CD14-positive monocyte (primary cell): ENCODE measurements around the gene WNT5A. TPM values are rescaled to one million over a fixed set of nuclear protein-coding genes. Genes with fewer than 3 reads are reported as not detected.
A peak's percentile ranks its signal among the peaks of the same experiment; 100 is the strongest.

Experiments used
- DNase-seq, 3 donors: peaks; one replicate each; pipeline ENCODE4 v3.0.0-alpha.2; 2011 to 2022
- H2AFZ ChIP-seq: 2 replicates; pipeline ENCODE4 v1.6.0; 2012; ENCODE audit warnings: mild to moderate bottlenecking, low read depth, low read length, inconsistent platforms; ENCODE audit not compliant: insufficient read depth, poor library complexity, severe bottlenecking
- H3K27ac ChIP-seq, 2 donors: 1 replicate in 1 of 2; 2 replicates in 1 of 2; pipeline ENCODE4 v1.5.1; 2012 to 2013; ENCODE audit warnings: low read length in 2 of 2, control low read depth in 1 of 2, inconsistent platforms in 1 of 2, low read depth in 1 of 2, mild to moderate bottlenecking in 1 of 2
- H3K27me3 ChIP-seq, 2 donors: one replicate each; pipeline versions ENCODE4 v1.6.0 to v1.6.1; 2011 to 2013; ENCODE audit warnings: low read length in 2 of 2; ENCODE audit not compliant: control insufficient read depth in 2 of 2, insufficient read depth in 2 of 2
- H3K36me3 ChIP-seq, 2 donors: replicated peaks in 1 of 2; 1 replicate in 1 of 2; 2 replicates in 1 of 2; pipeline versions ENCODE4 v1.5.1 to v1.6.1; 2012 to 2013; ENCODE audit warnings: low read length in 2 of 2, control low read depth in 1 of 2, inconsistent platforms in 1 of 2, mild to moderate bottlenecking in 1 of 2; ENCODE audit not compliant: insufficient read depth in 2 of 2, control insufficient read depth in 1 of 2
- H3K4me1 ChIP-seq, 2 donors: 1 replicate in 1 of 2; 2 replicates in 1 of 2; pipeline versions ENCODE4 v1.5.1 to v1.6.1; 2012 to 2013; ENCODE audit warnings: low read length in 2 of 2, control low read depth in 1 of 2, inconsistent platforms in 1 of 2, mild to moderate bottlenecking in 1 of 2, moderate library complexity in 1 of 2; ENCODE audit not compliant: insufficient read depth in 2 of 2, control insufficient read depth in 1 of 2
- H3K4me2 ChIP-seq: replicated peaks from 2 replicates; pipeline ENCODE3; 2012; ENCODE audit warnings: low read length, moderate library complexity, mild to moderate bottlenecking; ENCODE audit not compliant: poor library complexity, severe bottlenecking; ENCODE audit errors: extremely low read depth
- H3K4me3 ChIP-seq, 3 experiments: fragments of 200-600 bp in 1 of 3; sonication (generic) in 1 of 3; replicated peaks in 1 of 3; 1 replicate in 2 of 3; 2 replicates in 1 of 3; pipeline ENCODE4 v1.5.1; 2011 to 2013; ENCODE audit warnings: low read length in 3 of 3, mild to moderate bottlenecking in 3 of 3, control low read depth in 2 of 3, low read depth in 2 of 3, inconsistent platforms in 1 of 3, moderate library complexity in 1 of 3
- H3K79me2 ChIP-seq: 2 replicates; pipeline ENCODE4 v1.6.0; 2012; ENCODE audit warnings: mild to moderate bottlenecking, control low read depth, inconsistent platforms, low read length, moderate library complexity; ENCODE audit not compliant: insufficient read depth
- H3K9ac ChIP-seq: 2 replicates; pipeline ENCODE4 v1.6.0; 2017; ENCODE audit warnings: low read length, mild to moderate bottlenecking; ENCODE audit not compliant: insufficient read depth, poor library complexity, severe bottlenecking
- H3K9me3 ChIP-seq, 2 donors: replicated peaks in 1 of 2; 1 replicate in 1 of 2; 2 replicates in 1 of 2; pipeline versions ENCODE4 v1.5.1 to v1.6.1; 2012 to 2013; ENCODE audit warnings: low read length in 2 of 2, control low read depth in 1 of 2; ENCODE audit not compliant: control insufficient read depth in 1 of 2, insufficient read depth in 1 of 2
- H4K20me1 ChIP-seq: 2 replicates; pipeline ENCODE4 v1.6.0; 2012; ENCODE audit warnings: mild to moderate bottlenecking, low read length, control low read depth, moderate library complexity; ENCODE audit not compliant: insufficient read depth
- H3K27ac Mint-ChIP-seq, 7 donors: one replicate each; pipeline ENCODE4 v1.8.0; 2020; ENCODE audit warnings: mild to moderate bottlenecking in 7 of 7, mixed read lengths in 7 of 7, moderate library complexity in 6 of 7, inconsistent platforms in 2 of 7
- H3K27me3 Mint-ChIP-seq, 3 donors: one replicate each; pipeline ENCODE4 v1.8.0; 2021 to 2022; ENCODE audit warnings: low read depth in 3 of 3, mild to moderate bottlenecking in 3 of 3, mixed read lengths in 3 of 3, moderate library complexity in 3 of 3, inconsistent platforms in 1 of 3
- H3K36me3 Mint-ChIP-seq, 2 donors: one replicate each; pipeline ENCODE4 v1.8.0; 2020; ENCODE audit warnings: mixed read lengths in 2 of 2, inconsistent platforms in 1 of 2, mild to moderate bottlenecking in 1 of 2
- H3K4me1 Mint-ChIP-seq: one replicate; pipeline ENCODE4 v1.8.0; 2020; ENCODE audit warnings: mild to moderate bottlenecking, mixed read lengths
- H3K4me3 Mint-ChIP-seq, 2 donors: one replicate each; pipeline ENCODE4 v1.8.0; 2020; ENCODE audit warnings: mild to moderate bottlenecking in 2 of 2, mixed read lengths in 2 of 2, moderate library complexity in 1 of 2
- H3K9me3 Mint-ChIP-seq, 7 donors: one replicate each; pipeline ENCODE4 v1.8.0; 2020 to 2022; ENCODE audit warnings: mixed read lengths in 7 of 7, mild to moderate bottlenecking in 6 of 7, moderate library complexity in 6 of 7, inconsistent platforms in 2 of 7
- CTCF ChIP-seq: fragments of 200-600 bp; IDR thresholded peaks from one replicate; pipeline ENCODE4 v1.8.0; 2022; ENCODE audit warnings: antibody characterized with exemption, mild to moderate bottlenecking
- WGBS: methylation state at CpG from one replicate; pipeline ENCODE4 v1.1.5; 2013; ENCODE audit warnings: missing lambda C conversion rate; ENCODE audit not compliant: insufficient coverage; 5-methylcytosine and 5-hydroxymethylcytosine counted together
- intact Hi-C, 2 donors: fragments of 100-400 bp; cut with micrococcal nuclease; formaldehyde crosslinking; loops; one replicate each; pipeline versions ENCODE4 v1.15.0 to v1.15.1; 2023
- polyA plus RNA-seq, 3 donors: library from polyadenylated mRNA; depleted of rRNA in 1 of 3; unstranded in 2 of 3; stranded (reverse) in 1 of 3; fragments of 300-500 nt in 2 of 3; fragments of >200 nt in 1 of 3; fragmentation: Illumina TruSeq in 2 of 3; gene quantifications; 1 replicate in 2 of 3; 2 replicates in 1 of 3; pipeline ENCODE4 v1.2.3, GENCODE V29; 2012 to 2021

Gene WNT5A
- polyA plus RNA-seq, 3 donors = 0.01 to 0.03 TPM; not detected in 1

GRCh38 chr3:55471522-55472280 lies 15.4 kb downstream of the WNT5A start:
- Mint-ChIP-seq H3K9me3 (no peaks in the 10 kb centered on the region), H3K27ac (no peak overlapping the region), H3K4me1 (no peaks in the 10 kb centered on the region), H3K36me3 (no peaks in the 10 kb centered on the region), H3K4me3 (no peak overlapping the region), H3K27me3 (peaks cover 3 to 9% (median 9%) of the 10 kb centered on the region in 3 donors)
- H3K36me3 ChIP-seq = no peaks in the 10 kb centered on the region
- intact Hi-C loops = no loop called here
- H4K20me1 ChIP-seq = no peaks in the 10 kb centered on the region
- H3K9me3 ChIP-seq = no peaks in the 10 kb centered on the region
- no peak for DNase-seq
- WGBS = 85% methylated on average over 6 of the region's 8 CpGs
- H3K9ac ChIP-seq = no peak overlapping the region
- no peak overlapping the region for H3K4me3 ChIP-seq
- H3K79me2 ChIP-seq = no peaks in the 10 kb centered on the region
- H3K27ac ChIP-seq = no peak overlapping the region
- H3K4me2 ChIP-seq = no peak overlapping the region
- no peak for TF ChIP-seq CTCF
- peaks cover 0 to 2% of the 10 kb centered on the region in 2 donors for H3K27me3 ChIP-seq
- H2AFZ ChIP-seq = no peak overlapping the region
- H3K4me1 ChIP-seq = no peaks in the 10 kb centered on the region

- Histone ChIP-seq H3K4me3 (no peak overlapping the region), H4K20me1 (no peaks in the 10 kb centered on the region), H3K27me3 (peaks cover 0 to 2% of the 10 kb centered on the region in 2 donors), H3K4me2 (no peak overlapping the region), H3K27ac (no peak overlapping the region), H3K36me3 (no peaks in the 10 kb centered on the region), H3K9me3 (no peaks in the 10 kb centered on the region), H3K9ac (no peak overlapping the region), H2AFZ (no peak overlapping the region), H3K79me2 (no peaks in the 10 kb centered on the region), H3K4me1 (no peaks in the 10 kb centered on the region)
- no peaks in the 10 kb centered on the region for H3K36me3 Mint-ChIP-seq
- intact Hi-C loops = no loop called here
- no peak overlapping the region for H3K4me3 Mint-ChIP-seq
- peaks cover 5 to 9% (median 5%) of the 10 kb centered on the region in 3 donors for H3K27me3 Mint-ChIP-seq
- WGBS = 100% methylated on average over 2 of the region's 4 CpGs
- peak overlapping the region in 1 of 7 donors; percentile 25 for H3K27ac Mint-ChIP-seq
- no peaks in the 10 kb centered on the region for H3K9me3 Mint-ChIP-seq
- DNase-seq = no peak
- TF ChIP-seq CTCF = no peak
- no peaks in the 10 kb centered on the region for H3K4me1 Mint-ChIP-seq
Measured at GRCh38 chr3:55471084-55471483, 16.0 kb downstream of the WNT5A start.
